NT2/D1 (cell line): Measurements from ENCODE around the gene ZDHHC19.

ENCODE experiments used
- SUZ12 ChIP-seq: IDR thresholded peaks from 2 replicates; pipeline ENCODE4 v1.6.1; 2011; ENCODE audit not compliant: insufficient read length, insufficient read depth; ENCODE audit errors: extremely low read depth
- ZNF274 ChIP-seq: IDR thresholded peaks from 2 replicates; pipeline ENCODE4 v1.6.1; 2011; ENCODE audit warnings: mild to moderate bottlenecking, low read depth, low read length

DNA sequence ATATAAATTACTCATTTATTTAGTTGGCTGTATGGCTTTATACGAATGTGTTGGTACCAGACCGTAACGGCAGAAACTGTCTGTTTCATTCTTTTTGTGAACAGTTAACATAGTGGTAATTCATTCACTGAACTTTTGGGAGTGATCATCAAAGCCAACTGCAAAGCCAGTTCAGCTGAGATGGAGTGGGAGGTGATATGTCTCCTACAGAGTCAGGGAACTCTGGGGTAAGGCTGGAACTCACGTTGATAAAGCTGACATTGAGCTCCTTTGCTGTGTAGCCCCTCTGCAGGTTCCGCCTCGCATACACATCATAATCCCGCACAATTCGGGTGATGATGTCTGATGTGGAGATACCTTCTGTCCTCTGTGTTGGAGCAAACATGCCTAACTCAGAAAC, 30.5 kb upstream of the ZDHHC19 start:
- TF ChIP-seq ZNF274 (no peak), SUZ12 (no peak)
